Uterus (tissue), 4 donors: ENCODE data around the gene TRA2A. TPM values are rescaled to one million over a fixed set of nuclear protein-coding genes. Genes with fewer than 3 reads are reported as not detected.

ENCODE experiments used
- DNase-seq, 2 donors: peaks; one replicate each; pipeline ENCODE4 v3.0.0-alpha.2; 2019 to 2020
- H3K27ac ChIP-seq, 2 donors: fragments of 200-600 bp; sonication (generic); 1 replicate in 1 of 2; 2 replicates in 1 of 2; pipeline ENCODE4 v1.5.1; 2016 to 2018
- H3K27me3 ChIP-seq, 2 donors: fragments of 200-600 bp; sonication (generic); one replicate each; pipeline ENCODE4 v1.5.1; 2018 to 2019; ENCODE audit warnings: control low read depth in 1 of 2
- H3K36me3 ChIP-seq, 2 donors: fragments of 200-600 bp; sonication (generic); one replicate each; pipeline ENCODE4 v1.5.1; 2019; ENCODE audit warnings: control low read depth in 1 of 2
- H3K4me1 ChIP-seq, 2 donors: fragments of 200-600 bp; sonication (generic); one replicate each; pipeline ENCODE4 v1.5.1; 2018 to 2019; ENCODE audit warnings: control low read depth in 1 of 2
- H3K4me3 ChIP-seq, 2 donors: fragments of 200-600 bp; sonication (generic); 1 replicate in 1 of 2; 2 replicates in 1 of 2; pipeline ENCODE4 v1.5.1; 2018 to 2019; ENCODE audit warnings: mild to moderate bottlenecking in 1 of 2
- H3K9me3 ChIP-seq, 2 donors: fragments of 200-600 bp; sonication (generic); one replicate each; pipeline ENCODE4 v1.5.1; 2019; ENCODE audit warnings: control low read depth in 1 of 2
- CTCF ChIP-seq, 4 experiments: fragments of 200-600 bp in 2 of 4; fragments of 450-650 bp in 2 of 4; sonication (generic) in 2 of 4; IDR thresholded peaks; one replicate each; pipeline ENCODE4 v1.5.1; 2016 to 2019; ENCODE audit warnings: antibody characterized with exemption in 4 of 4, mild to moderate bottlenecking in 2 of 4, moderate library complexity in 1 of 4
- POLR2A ChIP-seq, 2 donors: fragments of 450-650 bp; IDR thresholded peaks; one replicate each; pipeline ENCODE4 v1.6.1; 2016; ENCODE audit warnings: antibody characterized with exemption in 2 of 2, mild to moderate bottlenecking in 1 of 2, moderate library complexity in 1 of 2
- intact Hi-C: fragments of 100-400 bp; cut with DNase I; formaldehyde crosslinking; loops from one replicate; pipeline ENCODE4 v1.15.1; 2023; ENCODE audit warnings: low total_unique reads
- small RNA-seq: library from RNA; depleted of rRNA; stranded (forward); fragments of <200 nt; gene quantifications from one replicate; pipeline ENCODE3, GENCODE V24; 2016
- total RNA-seq, 4 donors: library from RNA; depleted of rRNA in 3 of 4; stranded (reverse); fragments of >200 nt in 3 of 4; gene quantifications; one replicate each; pipeline versions ENCODE4 v1.1.0 to v1.2.4, GENCODE V29; 2014 to 2023
- donor health status: DM: yes; HTN: yes; CAD: no.

TRA2A gene
- total RNA-seq, 4 donors from 2014 or later = 12.6 to 144 (median 80.6) TPM

- no peak for DNase-seq
- Histone ChIP-seq H3K4me1 (no peaks in the 10 kb centered on the region), H3K27me3 (peaks cover 0 to 5% of the 10 kb centered on the region in 2 donors), H3K9me3 (no peaks in the 10 kb centered on the region), H3K4me3 (no peak overlapping the region), H3K27ac (no peak overlapping the region), H3K36me3 (no peaks in the 10 kb centered on the region)
- intact Hi-C loops = loop anchor here (5.0 kb wide), 1 partner anchor 283 kb away; no protein-coding TSS in a partner anchor
- TF ChIP-seq POLR2A (IDR thresholded peaks at IDR 0.05) (no peak), CTCF (IDR thresholded peaks at IDR 0.05) (no peak)
These were observed 76.8 kb downstream of the TRA2A start for GRCh38 chr7:23454881-23455526.

Small RNA genes within 50 kb of the gene (small RNA-seq; reads per million reads assigned to genes)
- not detected for gene AC079780.1
- gene RF00019 = not detected

Other genes starting within 250 kb of the TRA2A start
- 100 to 1,000 TPM in 1 of 4 donors, 10 to 100 TPM in 3; 33.7 to 117 (median 46.3) TPM for gene MALSU1, start 232.6 kb downstream of the TRA2A start, total RNA-seq
- 10 to 100 TPM in 1 of 4 donors, not detected in 3; 45.8 TPM for gene IGF2BP3, start 61.5 kb downstream of the TRA2A start, total RNA-seq
- gene CCDC126, start 65.4 kb upstream of the TRA2A start, total RNA-seq = 10 to 100 TPM in 3 of 4 donors, 1 to 10 TPM in 1; 1.3 to 29.1 (median 24.8) TPM
- gene FAM221A, start 148.2 kb upstream of the TRA2A start, total RNA-seq = 10 to 100 TPM in 1 of 4 donors, 1 to 10 TPM in 3; 4.7 to 11.5 (median 6.5) TPM
- gene STK31, start 178.2 kb upstream of the TRA2A start, total RNA-seq = 1 to 10 TPM in 2 of 4 donors, not detected in 2; 2.1 TPM